Mesendoderm (in vitro differentiated cells): Measurements from ENCODE around the gene PSME3.

Source experiments
- DNase-seq: peaks from one replicate; pipeline ENCODE4 v3.0.0; 2013
- H2AK5ac ChIP-seq: 2 replicates; pipeline ENCODE4 v1.6.1; 2013; ENCODE audit warnings: low read length, inconsistent platforms
- H2BK120ac ChIP-seq: 2 replicates; pipeline ENCODE4 v1.6.1; 2013; ENCODE audit warnings: low read depth, mild to moderate bottlenecking, low read length, moderate library complexity, mixed read lengths
- H2BK15ac ChIP-seq: replicated peaks from 2 replicates; pipeline ENCODE4 v1.6.1; 2013; ENCODE audit warnings: low read depth, mild to moderate bottlenecking, moderate library complexity
- H2BK5ac ChIP-seq: 2 replicates; pipeline ENCODE4 v1.6.1; 2013; ENCODE audit warnings: low read length, inconsistent platforms
- H3K18ac ChIP-seq: 2 replicates; pipeline ENCODE4 v1.6.1; 2013; ENCODE audit warnings: mild to moderate bottlenecking, low read length, mixed read lengths
- H3K23ac ChIP-seq: one replicate; pipeline ENCODE4 v1.6.1; 2013; ENCODE audit warnings: low read length
- H3K27ac ChIP-seq: 2 replicates; pipeline ENCODE4 v1.5.1; 2013; ENCODE audit warnings: low read depth, mild to moderate bottlenecking, inconsistent platforms, low read length, moderate library complexity
- H3K27me3 ChIP-seq: 2 replicates; pipeline ENCODE4 v1.6.1; 2013; ENCODE audit warnings: low read length, control low read depth, mild to moderate bottlenecking, inconsistent platforms; ENCODE audit not compliant: insufficient read depth, poor library complexity
- H3K36me3 ChIP-seq: 2 replicates; pipeline ENCODE4 v1.6.1; 2013; ENCODE audit warnings: low read length, inconsistent platforms; ENCODE audit not compliant: control insufficient read depth, insufficient read depth
- H3K4ac ChIP-seq: one replicate; pipeline ENCODE4 v1.6.1; 2013; ENCODE audit warnings: low read depth, mild to moderate bottlenecking, low read length, moderate library complexity
- H3K4me1 ChIP-seq: 2 replicates; pipeline ENCODE4 v1.6.1; 2013; ENCODE audit warnings: low read depth, low read length, inconsistent platforms; ENCODE audit not compliant: control insufficient read depth
- H3K4me2 ChIP-seq: 2 replicates; pipeline ENCODE4 v1.6.1; 2013; ENCODE audit warnings: low read length
- H3K4me3 ChIP-seq: 2 replicates; pipeline ENCODE4 v1.5.1; 2013; ENCODE audit warnings: mild to moderate bottlenecking, low read length
- H3K56ac ChIP-seq: one replicate; pipeline ENCODE4 v1.6.1; 2013; ENCODE audit warnings: low read length
- H3K79me1 ChIP-seq: 2 replicates; pipeline ENCODE4 v1.6.1; 2013; ENCODE audit warnings: low read length, inconsistent platforms
- H3K79me2 ChIP-seq: 2 replicates; pipeline ENCODE4 v1.6.1; 2013; ENCODE audit warnings: mild to moderate bottlenecking, low read length; ENCODE audit not compliant: control insufficient read depth, insufficient read depth
- H3K9ac ChIP-seq: 2 replicates; pipeline ENCODE4 v1.6.1; 2013; ENCODE audit warnings: low read length, inconsistent platforms
- H4K5ac ChIP-seq: one replicate; pipeline ENCODE4 v1.6.1; 2013; ENCODE audit warnings: low read length
- H4K8ac ChIP-seq: one replicate; pipeline ENCODE4 v1.6.1; 2013; ENCODE audit warnings: low read depth, mild to moderate bottlenecking, control low read depth, low read length, moderate library complexity
- WGBS: extraction: QIAGEN DNeasy Blood & Tissue Kit; methylation state at CpG from one replicate; pipeline ENCODE4 v1.1.7; 2013; ENCODE audit warnings: low lambda C conversion rate, missing lambda C conversion rate; ENCODE audit not compliant: insufficient coverage; ENCODE audit errors: extremely low coverage; 5-methylcytosine and 5-hydroxymethylcytosine counted together

PSME3 gene

DNA sequence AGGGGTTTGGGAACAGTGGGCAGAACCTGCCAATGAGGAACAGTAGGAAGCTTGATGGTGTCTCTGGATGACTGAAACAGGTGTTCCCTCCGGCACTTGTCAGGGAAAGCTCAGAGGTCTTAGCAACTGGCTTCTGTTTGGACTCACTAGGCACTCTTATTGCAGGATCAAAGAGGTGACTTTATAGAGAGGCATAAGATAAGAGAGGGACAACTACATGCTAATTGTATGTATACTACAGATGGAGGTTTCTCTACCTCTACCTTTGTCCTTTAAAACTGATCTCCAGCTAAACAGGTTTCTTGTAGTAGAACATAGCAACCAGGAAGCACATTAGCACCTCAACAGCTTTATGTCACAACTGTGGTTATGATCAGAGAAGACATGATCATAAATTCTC, 26.9 kb upstream of the PSME3 start:
- Histone ChIP-seq H3K27ac (no peak overlapping the region), H2BK120ac (no peak overlapping the region), H3K56ac (no peak overlapping the region), H3K36me3 (no peaks in the 10 kb centered on the region), H3K4ac (no peak overlapping the region), H4K8ac (no peak overlapping the region), H2BK15ac (no peak overlapping the region), H4K5ac (no peak overlapping the region), H3K79me1 (no peaks in the 10 kb centered on the region), H3K79me2 (no peaks in the 10 kb centered on the region), H2AK5ac (no peak overlapping the region), H3K4me3 (no peak overlapping the region), H3K27me3 (no peaks in the 10 kb centered on the region), H3K18ac (no peak overlapping the region), H2BK5ac (no peak overlapping the region), H3K4me1 (no peaks in the 10 kb centered on the region), H3K9ac (no peak overlapping the region), H3K4me2 (no peak overlapping the region), H3K23ac (no peak overlapping the region)
- no CpG with 5 or more reads among the region's 1 CpG for WGBS
- no peak for DNase-seq

DNA sequence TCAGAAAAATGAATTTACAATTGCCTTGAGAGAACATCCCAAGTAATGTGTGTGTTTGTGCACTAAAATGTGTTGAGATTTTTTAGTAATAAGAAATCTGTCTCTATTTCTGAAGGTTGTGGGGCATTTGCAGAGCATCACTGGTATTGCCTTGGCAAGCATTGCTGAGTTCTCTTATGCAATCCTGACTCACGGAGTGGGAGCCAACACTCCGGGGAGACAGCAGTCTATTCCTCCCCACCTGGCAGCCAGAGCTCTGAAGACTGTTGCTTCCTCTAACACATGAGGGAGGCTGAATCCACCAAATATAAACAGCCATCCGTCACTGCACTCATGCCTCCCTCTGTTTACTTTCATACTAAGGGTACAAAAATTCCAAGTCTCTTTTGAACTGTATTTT, 23.9 kb upstream of the PSME3 start:
- Histone ChIP-seq H3K79me2 (no peaks in the 10 kb centered on the region), H4K8ac (no peak overlapping the region), H2BK15ac (no peak overlapping the region), H3K4me1 (no peaks in the 10 kb centered on the region), H4K5ac (no peak overlapping the region), H3K27me3 (no peaks in the 10 kb centered on the region), H3K4ac (no peak overlapping the region), H3K4me2 (no peak overlapping the region), H2BK5ac (no peak overlapping the region), H3K56ac (no peak overlapping the region), H3K18ac (no peak overlapping the region), H2BK120ac (no peak overlapping the region), H3K36me3 (peaks cover 4% of the 10 kb centered on the region), H3K27ac (no peak overlapping the region), H2AK5ac (no peak overlapping the region), H3K23ac (no peak overlapping the region), H3K9ac (no peak overlapping the region), H3K4me3 (no peak overlapping the region), H3K79me1 (no peaks in the 10 kb centered on the region)
- WGBS, result no CpG with 5 or more reads among the region's 3 CpGs
- DNase-seq, result no peak

DNA sequence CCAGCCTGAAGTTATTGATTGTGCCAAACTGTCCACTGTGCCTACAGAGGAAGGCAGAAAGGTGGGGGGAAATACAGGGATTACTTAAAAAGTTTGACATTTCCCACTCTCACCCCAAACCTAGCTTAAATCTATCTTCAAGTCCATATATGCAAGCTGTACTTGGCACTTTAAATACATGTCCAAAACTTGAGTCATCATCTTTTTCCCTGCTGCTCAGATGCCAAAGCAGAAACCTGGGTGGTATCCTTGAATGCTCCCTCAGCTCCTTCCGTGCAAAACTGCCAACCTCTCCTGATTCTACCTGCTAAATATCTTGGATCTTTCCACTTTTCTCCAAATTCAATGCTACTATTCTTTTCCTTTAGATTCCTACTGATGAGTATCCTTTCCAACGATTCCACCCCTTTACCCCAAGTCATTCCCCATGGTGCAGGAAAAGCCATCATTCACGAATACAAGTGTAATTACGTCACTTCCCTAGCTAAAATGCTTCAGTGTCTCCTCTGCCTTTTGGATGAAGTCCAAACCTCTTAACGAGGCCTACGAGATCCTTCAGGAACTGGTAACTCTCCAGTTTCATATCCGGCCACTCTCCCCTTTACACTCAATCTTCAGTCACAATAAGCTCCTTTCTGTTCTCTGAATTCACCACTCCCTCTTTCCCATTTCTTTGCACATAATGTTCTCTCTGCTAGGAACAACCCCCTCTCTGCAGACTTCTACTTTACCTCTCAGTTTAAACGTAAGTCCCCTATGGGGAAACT, 18.4 kb upstream of the PSME3 start:
- Histone ChIP-seq H3K4ac (no peak overlapping the region), H3K36me3 (peaks cover 9% of the 10 kb centered on the region), H2AK5ac (no peak overlapping the region), H3K56ac (no peak overlapping the region), H3K4me2 (no peak overlapping the region), H3K27me3 (no peaks in the 10 kb centered on the region), H4K5ac (no peak overlapping the region), H2BK120ac (no peak overlapping the region), H3K23ac (no peak overlapping the region), H4K8ac (no peak overlapping the region), H3K27ac (no peak overlapping the region), H2BK5ac (no peak overlapping the region), H3K4me3 (no peak overlapping the region), H3K79me1 (no peaks in the 10 kb centered on the region), H3K79me2 (no peaks in the 10 kb centered on the region), H2BK15ac (no peak overlapping the region), H3K18ac (no peak overlapping the region), H3K4me1 (no peaks in the 10 kb centered on the region), H3K9ac (no peak overlapping the region)
- DNase-seq, result no peak
- no CpG with 5 or more reads among the region's 8 CpGs for WGBS

DNA sequence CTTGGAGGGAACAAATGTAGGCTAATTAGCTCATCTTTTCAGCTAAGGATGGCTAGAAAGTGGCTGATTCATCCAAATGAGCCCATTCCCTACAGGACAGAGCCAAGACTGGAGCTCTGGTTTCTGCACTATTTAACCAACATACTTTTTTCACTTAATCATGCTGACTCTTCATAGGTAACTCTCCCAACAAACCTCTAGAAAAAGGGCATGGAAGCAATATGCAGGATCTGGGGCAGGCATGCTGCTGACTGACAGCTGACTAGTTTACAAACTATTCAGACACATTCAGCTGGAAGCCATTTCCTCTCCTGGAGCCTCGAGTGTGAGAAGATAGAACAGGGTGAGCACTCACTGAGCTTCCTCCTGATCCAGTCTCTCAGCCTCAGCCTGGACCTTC, 15.3 kb upstream of the PSME3 start:
- no CpG with 5 or more reads among the region's 1 CpG for WGBS
- no peak overlapping the region for H2BK5ac ChIP-seq
- no peaks in the 10 kb centered on the region for H3K4me1 ChIP-seq
- no peak overlapping the region for H3K18ac ChIP-seq
- H3K36me3 ChIP-seq, result peaks cover 6% of the 10 kb centered on the region
- peaks cover under 1% of the 10 kb centered on the region for H3K79me2 ChIP-seq
- no peak overlapping the region for H3K56ac ChIP-seq
- no peak overlapping the region for H4K5ac ChIP-seq
- H3K79me1 ChIP-seq, result peaks cover 1% of the 10 kb centered on the region
- no peak for DNase-seq
- no peak overlapping the region for H2BK15ac ChIP-seq
- H3K4me2 ChIP-seq, result no peak overlapping the region
- no peak overlapping the region for H3K27ac ChIP-seq
- no peaks in the 10 kb centered on the region for H3K27me3 ChIP-seq
- no peak overlapping the region for H3K9ac ChIP-seq
- no peak overlapping the region for H3K23ac ChIP-seq
- no peak overlapping the region for H2BK120ac ChIP-seq
- no peak overlapping the region for H3K4ac ChIP-seq
- H4K8ac ChIP-seq, result no peak overlapping the region
- no peak overlapping the region for H3K4me3 ChIP-seq
- H2AK5ac ChIP-seq, result no peak overlapping the region

DNA sequence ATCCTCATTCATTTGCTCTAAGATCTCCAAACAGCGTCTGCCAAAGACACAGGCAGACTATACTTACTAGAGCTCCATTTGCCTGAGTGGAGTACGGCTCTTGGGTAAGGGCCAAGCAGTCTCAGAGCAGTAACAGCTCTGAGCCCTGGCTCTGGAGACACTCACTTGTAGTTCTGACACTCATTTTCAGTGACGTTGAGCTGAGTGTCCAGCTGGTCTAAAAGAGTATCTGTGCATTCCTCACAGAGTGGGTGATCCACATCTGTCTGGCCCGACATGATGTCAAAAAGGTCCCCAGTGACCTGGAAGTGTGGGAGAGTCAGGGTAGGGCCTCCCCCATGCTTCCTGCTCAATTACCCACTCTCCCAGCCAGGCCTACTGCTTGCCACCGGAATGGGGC, 14.8 kb upstream of the PSME3 start:
- Histone ChIP-seq H3K18ac (no peak overlapping the region), H3K27me3 (no peaks in the 10 kb centered on the region), H3K9ac (no peak overlapping the region), H2AK5ac (no peak overlapping the region), H3K23ac (no peak overlapping the region), H3K56ac (no peak overlapping the region), H3K4me2 (no peak overlapping the region), H3K36me3 (peaks cover 6% of the 10 kb centered on the region), H3K4ac (no peak overlapping the region), H2BK15ac (no peak overlapping the region), H2BK5ac (no peak overlapping the region), H3K79me2 (peaks cover 2% of the 10 kb centered on the region), H4K8ac (no peak overlapping the region), H3K79me1 (peaks cover 2% of the 10 kb centered on the region), H3K27ac (no peak overlapping the region), H2BK120ac (no peak overlapping the region), H3K4me1 (no peaks in the 10 kb centered on the region), H4K5ac (no peak overlapping the region), H3K4me3 (no peak overlapping the region)
- no CpG with 5 or more reads among the region's 5 CpGs for WGBS
- DNase-seq, result no peak
